Activated naive CD4-positive, alpha-beta T cell treated with anti-CD3 and anti-CD28 coated beads, Interleukin-2, amount 10 ng/mL, durations not matched to agents 7 days and 5 days (primary cell): ENCODE data around the gene PMPCB.

ENCODE experiments used
- CTCF ChIA-PET: fragments of 350-600 bp; sonication (Branson Sonifier 250); formaldehyde crosslinking; loops from one replicate; lab custom pipeline; 2021; ENCODE audit warnings: antibody characterized with exemption; lab: Charles Lee
- DNase-seq: peaks from one replicate; pipeline ENCODE4 v3.0.0-alpha.2; 2020
- H3K27ac Mint-ChIP-seq: one replicate; pipeline ENCODE4 v1.8.0; 2021; ENCODE audit warnings: mild to moderate bottlenecking, moderate library complexity, mixed read lengths
- H3K27me3 Mint-ChIP-seq: one replicate; pipeline ENCODE4 v1.8.0; 2021; ENCODE audit warnings: mild to moderate bottlenecking, mixed read lengths
- H3K36me3 Mint-ChIP-seq: one replicate; pipeline ENCODE4 v1.8.0; 2021; ENCODE audit warnings: mixed read lengths
- H3K4me1 Mint-ChIP-seq: one replicate; pipeline ENCODE4 v1.8.0; 2021; ENCODE audit warnings: mixed read lengths
- H3K4me3 Mint-ChIP-seq: one replicate; pipeline ENCODE4 v1.8.0; 2021; ENCODE audit warnings: mild to moderate bottlenecking, moderate library complexity, mixed read lengths
- H3K9me3 Mint-ChIP-seq: one replicate; pipeline ENCODE4 v1.8.0; 2021; ENCODE audit warnings: mixed read lengths

The PMPCB gene

DNA sequence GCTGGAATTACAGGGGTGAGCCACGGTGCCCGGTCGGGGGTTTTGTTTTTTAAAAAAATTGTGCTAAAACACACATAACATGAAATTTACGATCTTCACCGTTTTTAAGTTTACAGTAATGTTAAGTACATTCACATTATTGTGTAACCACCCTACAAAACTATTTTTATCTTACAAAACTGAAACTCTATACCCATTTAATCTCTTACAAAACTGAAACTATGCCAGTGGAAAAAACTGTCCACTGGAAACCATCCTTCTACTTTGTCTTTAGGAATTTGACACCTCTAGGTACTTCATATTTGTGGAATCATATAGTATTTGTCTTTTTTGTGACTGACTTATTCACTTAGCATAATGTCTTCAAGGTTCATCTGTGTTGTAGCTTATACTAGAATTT lies 49.2 kb downstream of the PMPCB start:
- Mint-ChIP-seq H3K27me3 (no peaks in the 10 kb centered on the region), H3K4me1 (peaks cover 61% of the 10 kb centered on the region), H3K27ac (no peak overlapping the region), H3K9me3 (no peaks in the 10 kb centered on the region), H3K36me3 (peaks cover 24% of the 10 kb centered on the region), H3K4me3 (no peak overlapping the region)
- DNase-seq = no peak
- CTCF ChIA-PET = no interaction called here

DNA sequence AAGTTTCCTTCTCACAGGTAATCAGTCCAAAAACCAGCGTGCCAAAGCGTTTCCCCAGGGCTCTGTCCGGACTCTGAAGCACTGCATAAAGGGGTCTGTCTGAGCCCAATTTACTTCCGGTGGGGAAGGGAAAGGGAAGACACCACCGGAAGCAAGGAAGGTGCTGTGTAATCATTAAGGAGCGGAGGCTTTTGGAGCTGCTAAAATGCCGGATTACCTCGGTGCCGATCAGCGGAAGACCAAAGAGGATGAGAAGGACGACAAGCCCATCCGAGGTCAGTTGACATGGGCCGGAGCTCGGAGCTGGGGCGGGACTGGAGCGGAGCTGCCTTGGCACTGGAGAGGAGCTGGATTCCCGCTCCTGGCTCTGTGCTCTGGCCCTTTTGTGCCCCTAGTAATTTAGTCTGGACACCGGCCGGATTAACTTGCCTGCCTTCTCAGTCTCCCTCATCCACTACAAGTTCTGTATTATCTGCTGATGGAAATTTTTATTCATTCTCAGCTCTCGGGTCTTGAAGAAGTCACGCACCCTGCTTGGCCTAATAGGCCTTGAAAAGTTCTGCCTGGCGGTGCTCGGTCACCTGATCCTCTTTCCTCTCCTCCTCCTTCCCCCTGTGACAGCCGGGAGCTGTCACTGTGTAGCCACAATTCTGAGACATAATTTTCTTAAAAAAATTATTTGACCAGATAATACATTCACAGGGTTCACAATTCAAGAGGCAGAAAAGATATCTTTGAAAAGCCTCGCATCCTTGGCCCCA lies 50.5 kb downstream of the PMPCB start, which contains the start of gene PSMC2:
PSMC2 (plus strand) TSS at position 137 of the 761 bp plus-strand sequence; CDS start at position 206, 69 bp downstream.
- CTCF ChIA-PET = interaction anchor here (1.2 kb wide), 1 partner anchor 49 kb away, joined by 4 read pairs; no protein-coding TSS in a partner anchor
- Mint-ChIP-seq H3K27me3 (no peaks in the 10 kb centered on the region), H3K9me3 (no peaks in the 10 kb centered on the region), H3K4me1 (peaks cover 62% of the 10 kb centered on the region), H3K36me3 (peaks cover 25% of the 10 kb centered on the region), H3K27ac (peak within 1 kb of the TSS; percentile 98), H3K4me3 (peak within 1 kb of the TSS; percentile 99)
- peak; percentile 89 for DNase-seq

DNA sequence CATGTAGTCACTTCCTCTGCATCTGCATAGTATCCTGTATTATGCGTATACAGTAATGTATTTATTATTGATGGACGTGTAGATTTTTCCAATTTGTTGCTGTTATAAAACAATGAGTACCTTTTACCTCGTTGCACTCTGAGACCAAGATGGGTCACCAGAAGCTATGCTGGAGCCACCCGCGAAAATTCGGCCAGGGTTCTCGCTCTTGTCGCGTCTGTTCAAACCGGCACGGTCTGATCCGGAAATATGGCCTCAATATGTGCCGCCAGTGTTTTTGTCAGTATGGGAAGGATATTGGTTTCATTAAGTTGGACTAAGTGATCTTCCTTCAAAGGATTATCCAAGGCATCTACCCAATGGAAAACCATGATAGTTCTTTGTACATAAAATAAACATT lies 51.2 kb downstream of the PMPCB start:
- Mint-ChIP-seq H3K4me3 (peak overlapping the region; percentile 99), H3K27ac (peak overlapping the region; percentile 98), H3K4me1 (peaks cover 59% of the 10 kb centered on the region), H3K27me3 (no peaks in the 10 kb centered on the region), H3K36me3 (peaks cover 30% of the 10 kb centered on the region), H3K9me3 (no peaks in the 10 kb centered on the region)
- DNase-seq = peak; percentile 34
- CTCF ChIA-PET = interaction anchor here (1.2 kb wide), 1 partner anchor 50 kb away, joined by 4 read pairs; no protein-coding TSS in a partner anchor

DNA sequence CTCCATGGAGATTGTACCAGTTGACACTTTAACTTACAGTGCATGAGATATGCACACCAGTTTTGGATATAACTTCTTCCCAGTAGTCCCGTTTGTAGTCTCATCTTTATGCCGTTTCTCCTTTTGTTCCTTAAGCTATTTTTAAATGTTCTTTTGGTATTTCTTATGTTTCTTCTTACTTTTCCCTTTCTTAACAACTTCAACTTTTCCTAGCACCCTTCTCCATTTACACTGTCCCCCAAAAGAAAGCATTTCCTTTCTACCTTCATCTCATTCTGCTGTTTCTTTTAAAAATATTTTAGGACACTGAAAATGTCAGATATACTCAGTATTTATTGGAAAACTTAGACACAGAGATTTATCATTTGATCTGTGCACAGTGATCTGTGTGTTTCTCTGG lies 51.7 kb downstream of the PMPCB start:
- CTCF ChIA-PET = no interaction called here

DNA sequence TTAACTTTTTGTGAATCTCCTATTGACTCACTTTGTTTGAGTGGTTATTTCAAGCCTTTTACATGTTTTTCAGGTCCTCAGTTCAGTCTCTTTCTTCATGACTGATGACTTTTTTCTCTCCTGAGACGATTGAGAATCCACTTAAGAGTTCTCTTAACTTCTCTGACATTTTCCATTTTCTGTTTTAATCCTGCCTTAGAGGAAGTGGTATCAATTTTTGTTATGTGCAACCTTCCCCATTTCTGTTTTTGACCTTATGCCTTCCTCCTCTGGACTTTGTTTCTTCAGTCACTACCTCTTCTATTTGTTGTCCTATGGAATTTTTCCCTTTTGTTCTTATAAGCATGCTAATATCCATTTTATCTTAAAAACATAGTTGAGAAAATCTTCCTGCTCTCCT lies 52.6 kb downstream of the PMPCB start:
- no peaks in the 10 kb centered on the region for H3K9me3 Mint-ChIP-seq
- CTCF ChIA-PET = no interaction called here
- no peaks in the 10 kb centered on the region for H3K27me3 Mint-ChIP-seq
- H3K27ac Mint-ChIP-seq = peak overlapping the region; percentile 85
- DNase-seq = no peak
- H3K4me1 Mint-ChIP-seq = peaks cover 54% of the 10 kb centered on the region
- H3K36me3 Mint-ChIP-seq = peaks cover 29% of the 10 kb centered on the region
- peak overlapping the region; percentile 99 for H3K4me3 Mint-ChIP-seq

More for the DNA sequence above, 51.7 kb downstream of the PMPCB start:
- H3K9me3 Mint-ChIP-seq = no peaks in the 10 kb centered on the region
- no peak for DNase-seq
- H3K27me3 Mint-ChIP-seq = no peaks in the 10 kb centered on the region
- H3K4me3 Mint-ChIP-seq = peak overlapping the region; percentile 99
- H3K36me3 Mint-ChIP-seq = peaks cover 28% of the 10 kb centered on the region
- peaks cover 56% of the 10 kb centered on the region for H3K4me1 Mint-ChIP-seq
- peak overlapping the region; percentile 24 for H3K27ac Mint-ChIP-seq
